Pancreas (tissue), 10 donors: ENCODE data around the gene SCN9A. TPM values are rescaled to one million over a fixed set of nuclear protein-coding genes. Genes with fewer than 3 reads are reported as not detected.

Experiments
- ATAC-seq, 4 donors: fragments of 200-7000 bp; cut with Tn5 transposase; one replicate each; pipeline versions ENCODE4 v1.8.0 to v1.9.1; 2020; ENCODE audit warnings: mild to moderate bottlenecking in 4 of 4, moderate library complexity in 4 of 4
- DNase-seq, 6 donors: peaks; one replicate each; pipeline ENCODE4 v3.0.0-alpha.2; 2020
- FAIRE-seq: peaks from 2 replicates; lab custom pipeline; 2012; peaks lifted over from hg19 to GRCh38; lab: Jason Lieb, UNC
- H3K27ac ChIP-seq, 4 donors: fragments of 200-600 bp; sonication (generic); 1 replicate in 3 of 4; 2 replicates in 1 of 4; pipeline versions ENCODE4 v1.5.0 to v1.8.0; 2020
- H3K27me3 ChIP-seq, 4 donors: fragments of 200-600 bp; one replicate each; pipeline ENCODE4 v1.8.0; 2021
- H3K36me3 ChIP-seq, 3 donors: fragments of 200-600 bp; sonication (generic) in 1 of 3; one replicate each; pipeline versions ENCODE4 v1.5.0 to v1.8.0; 2020 to 2021
- H3K4me1 ChIP-seq, 3 donors: fragments of 200-600 bp; one replicate each; pipeline ENCODE4 v1.8.0; 2021
- H3K4me3 ChIP-seq, 4 donors: fragments of 200-600 bp; sonication (generic) in 2 of 4; one replicate each; pipeline versions ENCODE4 v1.5.0 to v1.8.0; 2020 to 2021
- H3K9me3 ChIP-seq, 4 donors: fragments of 200-600 bp; one replicate each; pipeline ENCODE4 v1.8.0; 2021
- WGBS, 2 donors: extraction: QIAGEN DNeasy Blood & Tissue Kit; methylation state at CpG; one replicate each; pipeline ENCODE4 v1.1.7; 2013; 5-methylcytosine and 5-hydroxymethylcytosine counted together
- intact Hi-C, 3 donors: fragments of 100-400 bp; cut with DNase I; formaldehyde crosslinking; loops; one replicate each; pipeline versions ENCODE4 v1.11.1 to v1.14.2; 2022
- polyA plus RNA-seq, 2 donors: library from polyadenylated mRNA; stranded (reverse); fragments of 200-250 nt; gene quantifications; one replicate each; pipeline ENCODE4 v1.2.3, GENCODE V29; 2013
- total RNA-seq, 6 donors: library from RNA; stranded (reverse); fragmentation: NEBNext Ultra II Directional in 4 of 6; extraction: Animal tissue kit (Norgen Biotek cat#: 25700) in 4 of 6; gene quantifications; one replicate each; pipeline versions ENCODE4 v1.2.1 to v1.2.4, GENCODE V29; 2021 to 2023
- TF ChIP-seq, protein P1 (sequence below), 4 donors: fragments of 200-600 bp; sonication (generic) in 3 of 4; IDR thresholded peaks; one replicate each; pipeline versions ENCODE4 v1.5.0 to v1.8.0; 2021; ENCODE audit warnings: antibody characterized with exemption in 4 of 4
- donor health status: healthy with polysubstance abuse.
- donor health status: DM: no; HTN: no; CAD: no; lungs with moderate emphysema.
- donor health status: DM: no; HTN: no; CAD: no.
- donor health status: control.
- donor health status: control.
- donor health status: Bipolar disorder and iron deficiency.
- donor health status: DM: yes; HTN: yes; CAD: no.
- donor health status: DM: no; HTN: no; CAD: no.
- donor health status: DM: no; HTN: no; CAD: no.
- donor health status: DM: yes; HTN: yes; CAD: no.

SCN9A gene
- total and polyA plus RNA-seq, 8 donors, result 1.6 to 20.5 (median 3.1) TPM

DNA sequence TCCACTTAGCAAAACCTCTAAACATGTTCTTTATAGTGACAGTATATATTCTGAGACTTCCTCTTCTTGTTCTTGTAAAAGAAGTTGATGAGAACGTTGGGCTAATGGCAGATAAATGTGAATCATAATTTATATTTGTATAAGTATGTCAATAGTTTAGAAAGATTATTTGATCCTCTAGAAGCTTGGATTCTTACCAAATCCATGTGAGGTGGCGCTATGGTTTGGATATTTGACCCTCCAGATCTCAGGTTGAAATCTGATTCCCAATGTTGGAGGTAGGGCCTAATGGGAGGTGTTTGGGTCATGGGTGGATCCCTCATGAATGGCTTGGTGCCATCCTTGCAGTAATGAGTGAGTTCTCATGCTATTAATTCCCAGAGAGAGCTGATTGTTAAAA lies 218.2 kb downstream of the SCN9A start:
- TF ChIP-seq, protein P1, sequence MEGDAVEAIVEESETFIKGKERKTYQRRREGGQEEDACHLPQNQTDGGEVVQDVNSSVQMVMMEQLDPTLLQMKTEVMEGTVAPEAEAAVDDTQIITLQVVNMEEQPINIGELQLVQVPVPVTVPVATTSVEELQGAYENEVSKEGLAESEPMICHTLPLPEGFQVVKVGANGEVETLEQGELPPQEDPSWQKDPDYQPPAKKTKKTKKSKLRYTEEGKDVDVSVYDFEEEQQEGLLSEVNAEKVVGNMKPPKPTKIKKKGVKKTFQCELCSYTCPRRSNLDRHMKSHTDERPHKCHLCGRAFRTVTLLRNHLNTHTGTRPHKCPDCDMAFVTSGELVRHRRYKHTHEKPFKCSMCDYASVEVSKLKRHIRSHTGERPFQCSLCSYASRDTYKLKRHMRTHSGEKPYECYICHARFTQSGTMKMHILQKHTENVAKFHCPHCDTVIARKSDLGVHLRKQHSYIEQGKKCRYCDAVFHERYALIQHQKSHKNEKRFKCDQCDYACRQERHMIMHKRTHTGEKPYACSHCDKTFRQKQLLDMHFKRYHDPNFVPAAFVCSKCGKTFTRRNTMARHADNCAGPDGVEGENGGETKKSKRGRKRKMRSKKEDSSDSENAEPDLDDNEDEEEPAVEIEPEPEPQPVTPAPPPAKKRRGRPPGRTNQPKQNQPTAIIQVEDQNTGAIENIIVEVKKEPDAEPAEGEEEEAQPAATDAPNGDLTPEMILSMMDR (IDR thresholded peaks at IDR 0.05), result no peak
- Histone ChIP-seq H3K4me1 (no peaks in the 10 kb centered on the region), H3K27me3 (no peaks in the 10 kb centered on the region), H3K36me3 (no peaks in the 10 kb centered on the region), H3K9me3 (no peaks in the 10 kb centered on the region), H3K27ac (no peak overlapping the region), H3K4me3 (no peak overlapping the region)
- intact Hi-C loops, result no loop called here
- peak in 1 of 6 donors; percentile 35 for DNase-seq
- ATAC-seq, result peak in 3 of 4 donors; percentile 16 to 63 (median 40)
- 13 to 22% methylated on average over 2 of the region's 2 CpGs for WGBS, 2 donors
- FAIRE-seq, result no peak

- FAIRE-seq (no peak), ATAC-seq (peak in 2 of 4 donors; percentile 21 to 26)
Observed at GRCh38 chr2:166156985-166157490, 218.7 kb downstream of the SCN9A start.

DNA sequence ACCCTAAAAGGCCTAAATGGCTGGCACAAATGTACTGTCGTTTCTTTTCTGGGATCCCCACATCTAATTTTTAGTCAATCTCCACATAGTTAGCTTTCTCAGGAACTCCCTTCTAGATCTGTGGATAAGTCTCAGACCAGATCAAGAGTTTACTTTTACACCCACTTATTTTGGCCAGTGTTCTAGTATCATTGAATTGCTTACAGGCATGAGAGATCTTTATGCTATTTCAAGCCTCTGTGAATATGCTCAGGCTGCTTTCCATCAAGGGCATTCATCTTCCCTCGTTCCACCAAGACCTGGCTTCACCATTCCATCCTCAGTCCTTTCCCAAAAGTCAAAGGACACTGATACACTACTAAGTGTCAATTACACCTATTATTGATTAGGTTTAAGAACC lies 220.2 kb downstream of the SCN9A start:
- TF ChIP-seq, protein P1 (IDR thresholded peaks at IDR 0.05), result no peak
- 70 to 86% methylated on average over 2 of the region's 2 CpGs for WGBS, 2 donors
- no peak overlapping the region for H3K27ac ChIP-seq
- intact Hi-C loops, result no loop called here
- FAIRE-seq, result no peak
- DNase-seq, result no peak
- no peaks in the 10 kb centered on the region for H3K36me3 ChIP-seq
- ATAC-seq, result no peak
- H3K9me3 ChIP-seq, result no peaks in the 10 kb centered on the region
- no peaks in the 10 kb centered on the region for H3K27me3 ChIP-seq
- no peaks in the 10 kb centered on the region for H3K4me1 ChIP-seq
- no peak overlapping the region for H3K4me3 ChIP-seq

More at GRCh38 chr2:166156985-166157490, 218.7 kb downstream of the SCN9A start:
- TF ChIP-seq, protein P1 (IDR thresholded peaks at IDR 0.05), result no peak
- Histone ChIP-seq H3K4me3 (no peak overlapping the region), H3K36me3 (no peaks in the 10 kb centered on the region), H3K27ac (no peak overlapping the region), H3K9me3 (no peaks in the 10 kb centered on the region), H3K27me3 (no peaks in the 10 kb centered on the region), H3K4me1 (no peaks in the 10 kb centered on the region)
- no peak for DNase-seq
- 39 to 42% methylated on average over 3 of the region's 3 CpGs for WGBS, 2 donors
- intact Hi-C loops, result no loop called here

DNA sequence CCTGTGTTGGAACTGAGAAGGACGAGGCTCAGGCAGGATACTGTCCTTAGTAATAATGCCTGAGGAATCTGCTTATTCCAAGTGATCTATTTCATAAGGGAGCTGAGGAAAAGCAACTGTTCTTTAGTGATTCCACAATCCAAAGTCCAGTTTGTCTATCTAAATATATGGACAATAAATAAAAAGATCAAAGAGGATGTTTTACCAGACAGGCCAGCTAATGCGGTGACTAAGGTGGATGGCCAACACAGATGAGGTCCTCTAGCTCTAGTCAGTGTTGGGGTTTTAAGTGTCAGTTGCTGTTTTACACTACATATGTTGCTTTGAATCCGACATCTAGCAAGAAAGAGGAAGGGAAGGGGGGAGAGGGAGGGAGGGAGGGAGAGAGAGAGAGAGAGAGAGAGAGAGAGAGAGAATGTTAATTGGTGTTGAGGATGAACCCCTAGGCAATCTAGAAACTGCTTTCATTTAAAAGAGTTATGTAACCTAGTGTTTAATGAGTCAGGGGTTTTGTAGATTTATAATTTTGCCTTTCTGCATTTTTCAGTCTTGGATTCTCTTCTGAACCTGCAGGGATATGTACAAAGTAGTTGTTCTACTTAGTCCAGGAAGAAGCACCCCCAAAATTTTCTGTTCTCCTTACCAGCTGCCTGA lies 220.9 kb downstream of the SCN9A start:
- WGBS, 2 donors, result 57 to 83% methylated on average over 3 of the region's 3 CpGs
- Histone ChIP-seq H3K27ac (no peak overlapping the region), H3K27me3 (no peaks in the 10 kb centered on the region), H3K4me1 (no peaks in the 10 kb centered on the region), H3K9me3 (no peaks in the 10 kb centered on the region), H3K36me3 (no peaks in the 10 kb centered on the region), H3K4me3 (no peak overlapping the region)
- DNase-seq (no peak), FAIRE-seq (no peak), ATAC-seq (no peak)
- intact Hi-C loops, result no loop called here
- TF ChIP-seq, protein P1 (IDR thresholded peaks at IDR 0.05), result no peak

GRCh38 chr2:166152064-166152463 lies 223.7 kb downstream of the SCN9A start:
- ATAC-seq, result no peak

More at GRCh38 chr2:166152064-166152463, 223.7 kb downstream of the SCN9A start:
- intact Hi-C loops, result no loop called here
- TF ChIP-seq, protein P1 (IDR thresholded peaks at IDR 0.05), result no peak
- DNase-seq (no peak), FAIRE-seq (no peak)
- no peaks in the 10 kb centered on the region for H3K27me3 ChIP-seq
- H3K9me3 ChIP-seq, result no peaks in the 10 kb centered on the region
- H3K36me3 ChIP-seq, result no peaks in the 10 kb centered on the region
- H3K27ac ChIP-seq, result no peak overlapping the region
- no peaks in the 10 kb centered on the region for H3K4me1 ChIP-seq
- H3K4me3 ChIP-seq, result no peak overlapping the region
